Neural crest cell (in vitro differentiated cells): ENCODE data around the gene PHF21B. TPM values are rescaled to one million over a fixed set of nuclear protein-coding genes. Genes with fewer than 3 reads are reported as not detected.

Experiments used
- DNase-seq: peaks from one replicate; pipeline ENCODE4 v3.0.0; 2021; ENCODE audit warnings: low read depth, mixed read lengths, low spot score
- H3K27ac Mint-ChIP-seq: one replicate; pipeline ENCODE4 v1.8.0; 2021; ENCODE audit warnings: mild to moderate bottlenecking, mixed read lengths; ENCODE audit not compliant: unreplicated experiment
- H3K27me3 Mint-ChIP-seq: 2 replicates; pipeline ENCODE4 v1.8.0; 2021; ENCODE audit warnings: low read depth, mild to moderate bottlenecking, mixed read lengths
- H3K36me3 Mint-ChIP-seq: 2 replicates; pipeline ENCODE4 v1.8.0; 2021; ENCODE audit warnings: low read depth, mild to moderate bottlenecking, mixed read lengths
- H3K4me1 Mint-ChIP-seq: 2 replicates; pipeline ENCODE4 v1.8.0; 2021; ENCODE audit warnings: mixed read lengths
- H3K4me3 Mint-ChIP-seq: one replicate; pipeline ENCODE4 v1.8.0; 2021; ENCODE audit warnings: mild to moderate bottlenecking, mixed read lengths
- H3K9me3 Mint-ChIP-seq: 2 replicates; pipeline ENCODE4 v1.8.0; 2021; ENCODE audit warnings: mixed read lengths
- long read RNA-seq: library from polyadenylated mRNA; unstranded; transcript quantifications from one replicate; pipeline ENCODE4 v2.0.0, GENCODE V29; 2020
- total RNA-seq: library from RNA; stranded (reverse); gene quantifications from 2 replicates; pipeline ENCODE4 v1.2.1, GENCODE V29; 2021
- TF ChIP-seq, protein P1 (sequence below): fragments of 200-600 bp; sonication (generic); conservative IDR thresholded peaks from 2 replicates; pipeline ENCODE4 v1.5.0; 2021; ENCODE audit warnings: antibody characterized with exemption, mild to moderate bottlenecking

The PHF21B gene
- 36.5 and 40.4 TPM in 2 replicates for total RNA-seq
- long read RNA-seq, partial matches to known transcripts, result 1 of 8 reads
- long read RNA-seq, other reads (novel, unspliced or antisense), result 7 of 8 reads

DNA sequence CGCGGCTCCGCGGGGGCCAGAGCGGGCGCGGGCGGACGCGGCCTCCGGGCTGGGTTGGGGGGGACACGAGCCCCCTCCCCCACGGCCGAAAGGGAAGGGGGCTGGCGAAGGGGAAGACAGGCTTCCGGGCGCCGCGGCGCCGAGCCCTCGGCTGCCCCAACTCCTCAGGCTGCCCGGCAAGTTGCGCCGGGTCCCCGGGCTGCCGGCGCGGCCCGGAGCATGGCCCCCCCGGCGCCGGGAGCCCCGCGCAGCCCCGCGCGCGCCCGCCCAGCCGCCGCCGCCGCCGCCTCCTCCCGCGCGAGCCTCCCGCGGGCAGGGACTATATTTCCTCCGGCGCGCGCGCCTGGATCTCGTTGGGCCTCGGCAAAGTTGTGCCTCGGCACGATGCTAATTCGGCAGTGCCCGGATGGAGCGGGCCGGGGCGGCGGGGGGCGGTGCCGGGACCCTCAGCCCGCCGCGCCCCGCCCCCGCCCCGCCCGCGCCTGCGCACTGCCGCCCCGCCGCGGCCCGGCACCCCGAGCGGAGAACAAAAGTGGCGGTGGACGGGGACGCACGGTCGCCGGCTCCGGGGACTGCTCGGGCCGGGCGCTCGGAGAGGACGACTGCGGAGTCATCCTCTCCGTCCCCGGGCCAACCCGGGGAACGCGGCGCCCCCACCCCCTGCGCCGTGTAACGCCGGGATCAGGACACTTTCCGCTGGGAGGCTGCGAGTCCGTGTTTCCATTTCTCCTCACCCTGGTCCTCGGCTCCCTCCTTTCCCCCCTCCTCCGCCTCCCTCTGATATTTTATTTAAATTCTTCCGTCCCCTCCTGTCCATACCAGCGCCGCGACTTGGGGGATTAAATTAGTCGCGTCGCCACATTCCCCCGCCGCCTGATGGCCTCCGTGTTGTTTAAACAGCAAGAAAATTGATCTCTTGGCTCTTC, at the start of gene PHF21B:
TSS of gene PHF21B (minus strand) at position 400 of the 926 bp plus-strand sequence. CDS start 456 bp downstream, outside the sequence.
- Mint-ChIP-seq H3K36me3 (no peaks in the 10 kb centered on the region), H3K9me3 (no peaks in the 10 kb centered on the region), H3K27me3 (peaks cover 3% of the 10 kb centered on the region), H3K4me3 (peak within 1 kb of the TSS; percentile 94), H3K27ac (peak within 1 kb of the TSS; percentile 83), H3K4me1 (peaks cover 28% of the 10 kb centered on the region)
- peak; percentile 80 for DNase-seq
- TF ChIP-seq, protein P1, sequence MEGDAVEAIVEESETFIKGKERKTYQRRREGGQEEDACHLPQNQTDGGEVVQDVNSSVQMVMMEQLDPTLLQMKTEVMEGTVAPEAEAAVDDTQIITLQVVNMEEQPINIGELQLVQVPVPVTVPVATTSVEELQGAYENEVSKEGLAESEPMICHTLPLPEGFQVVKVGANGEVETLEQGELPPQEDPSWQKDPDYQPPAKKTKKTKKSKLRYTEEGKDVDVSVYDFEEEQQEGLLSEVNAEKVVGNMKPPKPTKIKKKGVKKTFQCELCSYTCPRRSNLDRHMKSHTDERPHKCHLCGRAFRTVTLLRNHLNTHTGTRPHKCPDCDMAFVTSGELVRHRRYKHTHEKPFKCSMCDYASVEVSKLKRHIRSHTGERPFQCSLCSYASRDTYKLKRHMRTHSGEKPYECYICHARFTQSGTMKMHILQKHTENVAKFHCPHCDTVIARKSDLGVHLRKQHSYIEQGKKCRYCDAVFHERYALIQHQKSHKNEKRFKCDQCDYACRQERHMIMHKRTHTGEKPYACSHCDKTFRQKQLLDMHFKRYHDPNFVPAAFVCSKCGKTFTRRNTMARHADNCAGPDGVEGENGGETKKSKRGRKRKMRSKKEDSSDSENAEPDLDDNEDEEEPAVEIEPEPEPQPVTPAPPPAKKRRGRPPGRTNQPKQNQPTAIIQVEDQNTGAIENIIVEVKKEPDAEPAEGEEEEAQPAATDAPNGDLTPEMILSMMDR, result no peak

DNA sequence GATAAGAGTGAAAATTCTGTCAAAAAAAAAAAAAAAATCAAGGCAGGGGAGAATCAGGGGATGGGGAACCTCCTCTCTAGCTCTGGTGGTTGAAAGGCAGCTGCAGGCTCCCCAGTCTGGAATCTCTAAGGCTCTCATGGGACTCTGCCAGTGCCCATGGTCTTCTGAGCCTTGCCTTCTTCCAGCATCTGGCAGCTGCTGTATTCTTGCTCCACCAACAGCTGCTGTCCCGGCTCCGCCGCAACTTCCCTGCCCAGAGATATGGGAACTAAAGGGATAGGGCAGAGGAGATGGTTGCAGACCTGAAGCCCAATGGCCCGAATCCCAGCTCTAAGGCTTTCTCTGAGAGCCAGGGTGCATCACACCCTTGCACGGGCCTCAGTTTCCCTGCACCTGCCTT, 49.5 kb upstream of the PHF21B start:
- H3K4me1 Mint-ChIP-seq, result no peaks in the 10 kb centered on the region
- no peak overlapping the region for H3K4me3 Mint-ChIP-seq
- no peaks in the 10 kb centered on the region for H3K36me3 Mint-ChIP-seq
- TF ChIP-seq, protein P1, result no peak
- no peak overlapping the region for H3K27ac Mint-ChIP-seq
- DNase-seq, result no peak
- no peaks in the 10 kb centered on the region for H3K27me3 Mint-ChIP-seq
- no peaks in the 10 kb centered on the region for H3K9me3 Mint-ChIP-seq

DNA sequence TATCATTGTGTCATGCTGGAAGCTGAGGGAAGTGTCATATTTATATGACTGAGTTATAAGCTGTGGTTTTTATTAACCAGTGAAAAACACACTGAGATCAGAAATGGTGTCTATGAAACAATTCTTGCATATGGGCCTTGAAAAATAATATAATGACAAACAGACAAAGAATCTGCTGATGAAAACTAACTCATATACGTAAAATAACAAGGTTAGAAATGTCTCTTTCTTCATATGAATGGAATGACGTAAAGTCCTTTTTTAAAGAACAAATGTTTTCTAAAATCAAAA, 48.8 kb upstream of the PHF21B start:
- no peak overlapping the region for H3K27ac Mint-ChIP-seq
- no peaks in the 10 kb centered on the region for H3K4me1 Mint-ChIP-seq
- no peaks in the 10 kb centered on the region for H3K9me3 Mint-ChIP-seq
- TF ChIP-seq, protein P1, result no peak
- H3K4me3 Mint-ChIP-seq, result no peak overlapping the region
- no peaks in the 10 kb centered on the region for H3K36me3 Mint-ChIP-seq
- H3K27me3 Mint-ChIP-seq, result no peaks in the 10 kb centered on the region
- DNase-seq, result no peak

GRCh38 chr22:45055936-45056335, 46.1 kb upstream of the PHF21B start:
- Mint-ChIP-seq H3K36me3 (no peaks in the 10 kb centered on the region), H3K27ac (no peak overlapping the region), H3K27me3 (peaks cover 10% of the 10 kb centered on the region), H3K9me3 (no peaks in the 10 kb centered on the region), H3K4me1 (no peaks in the 10 kb centered on the region), H3K4me3 (no peak overlapping the region)
- no peak for DNase-seq
- TF ChIP-seq, protein P1, result no peak

GRCh38 chr22:45053571-45053970, 43.8 kb upstream of the PHF21B start:
- Mint-ChIP-seq H3K27ac (no peak overlapping the region), H3K36me3 (no peaks in the 10 kb centered on the region), H3K4me1 (no peaks in the 10 kb centered on the region), H3K9me3 (no peaks in the 10 kb centered on the region), H3K27me3 (peaks cover 28% of the 10 kb centered on the region), H3K4me3 (no peak overlapping the region)
- TF ChIP-seq, protein P1, result no peak
- no peak for DNase-seq
